Myocyte (in vitro differentiated cells): ENCODE data around the gene CAPZA1. TPM values are rescaled to one million over a fixed set of nuclear protein-coding genes. Genes with fewer than 3 reads are reported as not detected.

Experiments used
- DNase-seq: peaks from one replicate; pipeline ENCODE4 v3.0.0-alpha.2; 2012; ENCODE audit warnings: low read depth
- total RNA-seq: library from RNA; depleted of rRNA; stranded (reverse); fragments of >200 nt; gene quantifications from 2 replicates; pipeline ENCODE4 v1.2.3, GENCODE V29; 2014

CAPZA1 gene
- total RNA-seq, 1 donor from 2014 or later = 193 TPM

- DNase-seq = no peak
These were observed 56.2 kb downstream of the CAPZA1 start for GRCh38 chr1:112675728-112676381.

GRCh38 chr1:112676543-112676942 is 56.9 kb downstream of the CAPZA1 start:
- no peak for DNase-seq

- DNase-seq = no peak
These were observed 57.9 kb downstream of the CAPZA1 start for GRCh38 chr1:112677501-112677900.

GRCh38 chr1:112678605-112679004 is 59.0 kb downstream of the CAPZA1 start:
- no peak for DNase-seq

GRCh38 chr1:112685913-112686312 is 66.3 kb downstream of the CAPZA1 start:
- DNase-seq = no peak

- peak; percentile 62 for DNase-seq
These were observed 66.8 kb downstream of the CAPZA1 start for GRCh38 chr1:112686417-112686816.

- DNase-seq = peak; percentile 22
These were observed 67.2 kb downstream of the CAPZA1 start for GRCh38 chr1:112686835-112687234.

GRCh38 chr1:112687361-112687760 is 67.7 kb downstream of the CAPZA1 start:
- DNase-seq = no peak

GRCh38 chr1:112687785-112688496 is 68.3 kb downstream of the CAPZA1 start:
- no peak for DNase-seq

- DNase-seq = peak; percentile 40
These were observed 69.2 kb downstream of the CAPZA1 start for GRCh38 chr1:112688781-112689193.

- no peak for DNase-seq
These were observed 69.7 kb downstream of the CAPZA1 start for GRCh38 chr1:112689196-112689841.

GRCh38 chr1:112689842-112690237 is 70.2 kb downstream of the CAPZA1 start:
- DNase-seq = no peak

- DNase-seq = no peak
These were observed 73.0 kb downstream of the CAPZA1 start for GRCh38 chr1:112692681-112693080.

- DNase-seq = no peak
These were observed 74.2 kb downstream of the CAPZA1 start for GRCh38 chr1:112693821-112694220.

- DNase-seq = peak; percentile 80
These were observed 74.8 kb downstream of the CAPZA1 start for GRCh38 chr1:112694363-112694929.

GRCh38 chr1:112695276-112695675 is 75.6 kb downstream of the CAPZA1 start:
- DNase-seq = no peak

- DNase-seq = peak; percentile 30
These were observed 77.1 kb downstream of the CAPZA1 start for GRCh38 chr1:112696578-112697314.

- peak; percentile 49 for DNase-seq
These were observed 78.2 kb downstream of the CAPZA1 start for GRCh38 chr1:112697781-112698201.

GRCh38 chr1:112698366-112699310 is 79.0 kb downstream of the CAPZA1 start:
- DNase-seq = peak; percentile 33
